Measurements from ENCODE around the gene ADAM30. TPM values are rescaled to one million over a fixed set of nuclear protein-coding genes. Genes with fewer than 3 reads are reported as not detected.

The ADAM30 gene
- total RNA-seq (2014; rRNA removed; shearing (Covaris generic)): not detected in 2 replicates

DNA sequence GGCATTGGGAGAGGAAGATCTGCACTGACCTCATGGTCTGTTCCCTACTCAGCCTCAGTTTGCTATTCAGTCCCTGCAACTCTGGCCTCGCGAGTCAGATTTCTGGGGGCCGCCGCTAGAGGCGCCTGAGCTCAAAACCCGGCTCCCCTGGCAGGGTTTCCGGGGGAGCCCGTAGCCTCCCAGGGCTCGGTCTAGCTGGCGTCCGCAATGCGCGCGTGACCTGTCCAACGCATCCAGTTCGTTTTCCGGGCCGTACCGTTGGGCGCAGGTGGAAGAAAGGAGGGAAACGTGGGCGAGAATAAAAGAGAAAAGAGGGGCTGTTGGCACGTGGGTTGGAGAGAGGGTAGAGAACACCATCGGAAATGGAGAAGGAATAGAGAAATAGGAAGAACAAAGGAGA, at the start of gene ADAM30:
ADAM30 (minus strand) TSS at position 213 of the 400 bp plus-strand sequence; CDS start at position 34, 179 bp downstream.
- Histone ChIP-seq H3K4me1 (no peaks in the 10 kb centered on the region), H3K9me3 (replicated peaks) (no peaks in the 10 kb centered on the region), H3K36me3 (no peaks in the 10 kb centered on the region), H3K4me3 (no peak within 1 kb of the TSS), H3K27me3 (no peaks in the 10 kb centered on the region), H3K27ac (no peak within 1 kb of the TSS)
- no peak for DNase-seq

DNA sequence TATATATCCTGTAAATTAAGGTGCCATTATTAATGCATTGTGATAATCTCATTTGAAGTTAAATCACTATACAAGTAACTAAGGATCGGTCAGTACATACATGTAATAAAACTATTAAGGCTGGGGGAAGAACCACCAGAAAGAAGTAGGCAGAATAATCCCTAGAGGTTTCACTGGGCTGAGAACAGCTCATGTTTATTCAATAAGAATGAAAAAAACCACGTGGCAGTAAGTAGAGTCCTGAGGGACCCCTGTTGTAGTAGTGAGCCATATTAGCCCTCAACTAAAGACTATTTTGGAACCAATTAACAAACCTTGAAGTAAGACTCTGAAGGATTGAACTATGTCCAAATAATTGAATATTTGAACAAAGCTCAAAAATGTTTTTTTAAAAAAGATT, 46.9 kb upstream of the ADAM30 start:
- Histone ChIP-seq H3K4me1 (0 out of 2 replicates have a peak, but pooled peaks cover 5% of the 10 kb centered on the region), H3K4me3 (no peak overlapping the region), H3K36me3 (peaks cover 25% of the 10 kb centered on the region), H3K27ac (no peak overlapping the region), H3K27me3 (no peaks in the 10 kb centered on the region), H3K9me3 (replicated peaks) (no peaks in the 10 kb centered on the region)
- DNase-seq: no peak

DNA sequence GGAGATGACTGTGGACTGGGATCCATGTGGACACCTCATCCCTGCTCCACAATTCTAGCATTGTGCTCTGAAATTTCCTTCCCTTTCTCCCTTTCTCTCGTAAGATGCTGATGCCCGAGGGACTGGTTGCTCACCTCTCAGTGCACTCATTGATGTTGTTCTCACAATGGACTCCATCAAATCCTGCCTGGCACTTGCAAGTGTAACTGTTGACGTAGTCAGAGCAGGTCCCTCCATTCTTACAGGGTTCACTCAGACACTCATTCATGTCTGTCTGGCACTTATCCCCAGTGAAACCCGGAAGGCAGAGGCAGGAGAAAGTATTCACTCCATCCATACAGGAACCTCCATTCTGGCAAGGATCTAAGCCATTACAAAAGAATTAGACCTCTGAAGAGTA, 45.1 kb upstream of the ADAM30 start:
- Histone ChIP-seq H3K27me3 (no peaks in the 10 kb centered on the region), H3K36me3 (peaks cover 41% of the 10 kb centered on the region), H3K9me3 (replicated peaks) (no peaks in the 10 kb centered on the region), H3K4me1 (no peaks in the 10 kb centered on the region), H3K27ac (no peak overlapping the region), H3K4me3 (no peak overlapping the region)
- DNase-seq: no peak

DNA sequence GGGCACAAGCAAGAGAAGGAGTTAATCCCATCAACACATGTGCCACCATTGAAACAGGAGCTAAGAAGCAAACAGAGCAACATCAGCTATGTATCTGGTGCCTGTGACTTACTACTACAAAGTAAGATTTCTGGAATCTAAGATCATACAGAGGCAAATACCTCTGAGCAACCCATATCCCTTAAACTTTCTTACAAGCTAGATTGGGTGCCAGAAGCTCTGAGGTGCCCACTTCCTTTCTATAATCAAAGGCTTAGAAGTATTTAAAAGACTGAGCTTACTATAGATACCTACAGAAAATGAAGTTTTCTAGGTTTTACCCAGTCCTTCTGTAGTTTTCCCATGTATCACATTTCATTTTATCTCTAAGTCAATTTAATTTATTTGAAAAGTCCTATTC, 44.4 kb upstream of the ADAM30 start:
- H3K4me1 ChIP-seq: no peaks in the 10 kb centered on the region
- no peak overlapping the region for H3K27ac ChIP-seq
- no peaks in the 10 kb centered on the region for H3K9me3 ChIP-seq (replicated peaks)
- H3K27me3 ChIP-seq: no peaks in the 10 kb centered on the region
- no peak for DNase-seq
- no peak overlapping the region for H3K4me3 ChIP-seq
- peaks cover 48% of the 10 kb centered on the region for H3K36me3 ChIP-seq

DNA sequence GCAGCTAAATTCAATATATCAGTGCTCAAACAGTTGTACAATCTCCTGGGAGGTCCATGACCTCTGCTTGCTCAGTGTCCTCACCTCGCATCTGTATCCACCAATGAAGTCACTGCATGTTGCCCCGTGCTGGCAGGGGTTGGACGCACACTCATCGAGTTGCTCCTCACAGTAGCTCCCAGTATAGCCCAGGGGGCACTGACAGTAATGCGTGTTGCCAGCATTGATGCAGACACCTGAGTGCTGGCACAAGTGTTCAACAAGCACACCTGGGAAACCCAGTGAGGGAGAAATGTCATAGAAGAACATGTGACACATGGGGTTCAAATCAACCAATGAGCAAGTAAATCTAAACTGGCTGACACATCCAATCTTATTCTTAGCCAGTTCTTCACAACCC, 40.9 kb upstream of the ADAM30 start:
- no peaks in the 10 kb centered on the region for H3K9me3 ChIP-seq (replicated peaks)

DNA sequence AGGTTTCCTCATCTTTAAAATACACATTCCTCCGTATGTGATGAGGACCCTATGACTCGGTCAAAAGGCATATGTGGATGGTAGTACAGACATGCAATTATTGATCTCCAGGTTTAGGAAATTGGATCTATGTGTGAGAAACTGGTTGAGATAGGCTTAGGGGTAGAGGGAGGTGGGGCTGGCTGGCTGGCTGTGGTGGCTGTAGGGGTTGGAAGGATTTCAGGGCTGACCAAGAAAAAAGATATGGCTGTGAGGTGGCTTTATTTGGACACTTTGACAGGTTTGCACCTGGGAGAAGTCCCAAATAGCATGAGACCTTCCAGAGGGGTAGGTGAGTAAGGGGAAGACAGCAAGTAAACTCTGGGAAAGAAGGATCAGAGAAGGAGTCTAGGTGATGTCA, 39.6 kb upstream of the ADAM30 start:
- peaks cover 82% of the 10 kb centered on the region for H3K36me3 ChIP-seq
- no peak for DNase-seq
- H3K27ac ChIP-seq: no peak overlapping the region
- no peaks in the 10 kb centered on the region for H3K4me1 ChIP-seq
- no peaks in the 10 kb centered on the region for H3K27me3 ChIP-seq
- H3K4me3 ChIP-seq: no peak overlapping the region
- H3K9me3 ChIP-seq (replicated peaks): no peaks in the 10 kb centered on the region

More for the DNA sequence above, 40.9 kb upstream of the ADAM30 start:
- Histone ChIP-seq H3K36me3 (peaks cover 74% of the 10 kb centered on the region), H3K27ac (no peak overlapping the region), H3K27me3 (no peaks in the 10 kb centered on the region), H3K4me1 (no peaks in the 10 kb centered on the region), H3K4me3 (no peak overlapping the region)
- DNase-seq: no peak

DNA sequence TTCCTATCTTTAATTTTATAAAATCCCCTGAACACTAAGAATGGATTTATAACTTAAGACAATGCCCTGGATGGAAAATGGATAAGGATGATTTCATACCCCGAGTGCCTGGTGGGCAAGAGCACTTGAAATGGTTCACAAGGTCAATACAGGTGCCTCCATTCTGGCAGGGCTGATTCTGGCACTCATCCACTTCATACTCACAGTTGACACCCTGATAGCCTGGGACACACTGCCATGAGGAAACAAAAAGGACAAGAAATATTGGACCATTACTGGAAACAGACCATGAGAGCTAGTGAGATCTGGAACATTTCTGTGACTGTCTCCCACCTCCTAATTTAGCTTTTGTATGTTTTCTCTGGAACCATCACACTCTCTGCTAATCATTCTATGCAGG, 39.1 kb upstream of the ADAM30 start:
- Histone ChIP-seq H3K36me3 (peaks cover 79% of the 10 kb centered on the region), H3K4me3 (no peak overlapping the region), H3K4me1 (no peaks in the 10 kb centered on the region), H3K27me3 (no peaks in the 10 kb centered on the region), H3K27ac (no peak overlapping the region), H3K9me3 (replicated peaks) (no peaks in the 10 kb centered on the region)
- no peak for DNase-seq

DNA sequence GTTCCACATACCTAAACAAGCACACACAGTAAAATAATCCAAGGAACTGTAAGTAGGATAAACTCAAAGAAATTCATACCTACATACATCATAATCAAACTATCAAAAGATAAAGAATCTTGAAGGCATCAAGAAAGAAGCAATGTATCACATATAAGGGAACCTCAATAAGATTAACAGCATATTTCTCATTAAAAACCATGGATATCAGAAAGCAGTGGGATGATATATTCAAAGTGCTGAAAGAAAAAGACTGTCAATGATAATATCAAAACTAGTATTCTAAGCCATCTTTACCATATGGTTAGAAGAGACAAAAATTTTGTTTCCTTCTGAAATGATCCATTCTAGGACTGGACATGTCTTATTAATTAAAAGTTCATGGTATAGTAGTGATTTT, 37.1 kb upstream of the ADAM30 start:
- H3K27ac ChIP-seq: no peak overlapping the region
- no peaks in the 10 kb centered on the region for H3K27me3 ChIP-seq
- H3K9me3 ChIP-seq (replicated peaks): no peaks in the 10 kb centered on the region
- DNase-seq: no peak
- peaks cover 77% of the 10 kb centered on the region for H3K36me3 ChIP-seq
- no peaks in the 10 kb centered on the region for H3K4me1 ChIP-seq
- H3K4me3 ChIP-seq: no peak overlapping the region

DNA sequence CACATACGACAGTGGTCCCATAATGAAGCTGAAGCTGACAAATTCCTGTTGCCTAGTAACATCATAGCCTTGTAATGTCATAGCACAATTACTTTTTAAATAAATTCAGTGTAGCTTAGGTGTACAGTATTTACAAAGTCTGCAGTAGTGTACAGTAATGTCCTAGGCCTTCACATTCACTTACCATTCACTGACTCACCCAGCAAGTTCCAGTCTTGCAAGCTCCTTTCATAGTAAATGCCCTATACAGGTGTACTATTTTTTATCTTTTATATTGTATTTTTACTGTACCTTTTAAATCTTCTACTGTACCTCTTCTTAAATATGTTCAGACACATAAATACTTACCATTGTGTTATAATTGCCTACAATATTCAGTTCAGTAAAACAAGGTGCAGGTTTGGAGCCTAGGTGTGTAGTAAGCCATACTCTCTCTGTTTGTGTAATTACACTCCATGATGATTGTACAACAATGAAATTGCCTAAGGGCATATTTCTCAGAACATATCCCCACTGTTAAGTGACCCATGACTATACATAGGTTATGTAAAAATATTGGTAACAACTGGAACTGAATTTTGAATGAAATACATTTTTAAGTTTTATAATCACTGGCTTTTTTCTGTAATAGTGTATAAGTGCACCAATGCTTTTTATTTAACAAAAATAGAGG, 33.5 kb upstream of the ADAM30 start:
- Histone ChIP-seq H3K4me3 (no peak overlapping the region), H3K4me1 (no peaks in the 10 kb centered on the region), H3K27ac (no peak overlapping the region), H3K36me3 (peaks cover 72% of the 10 kb centered on the region), H3K9me3 (replicated peaks) (no peaks in the 10 kb centered on the region), H3K27me3 (no peaks in the 10 kb centered on the region)
- no peak for DNase-seq

DNA sequence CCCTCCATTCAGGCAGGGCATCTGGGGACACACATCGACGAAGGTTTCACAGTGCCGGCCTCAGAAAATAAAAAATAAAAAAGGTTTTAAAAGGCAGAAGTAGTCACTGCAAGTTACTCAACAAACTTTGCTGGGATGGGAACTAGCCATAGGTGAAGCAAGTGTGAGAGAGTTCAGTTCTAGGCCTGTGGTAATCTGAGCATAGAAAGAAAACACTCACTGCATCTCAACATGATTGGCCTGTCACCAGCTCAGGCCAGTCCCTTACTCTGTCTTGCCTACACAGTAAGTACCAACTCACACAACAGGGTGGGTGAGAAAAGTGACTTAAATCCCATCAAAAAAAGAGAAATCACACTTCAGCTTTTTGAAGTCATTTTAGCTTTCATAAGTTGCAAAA, 30.2 kb upstream of the ADAM30 start:
- Histone ChIP-seq H3K27me3 (no peaks in the 10 kb centered on the region), H3K4me3 (no peak overlapping the region), H3K27ac (no peak overlapping the region), H3K4me1 (no peaks in the 10 kb centered on the region), H3K36me3 (peaks cover 72% of the 10 kb centered on the region), H3K9me3 (replicated peaks) (no peaks in the 10 kb centered on the region)
- DNase-seq: no peak

DNA sequence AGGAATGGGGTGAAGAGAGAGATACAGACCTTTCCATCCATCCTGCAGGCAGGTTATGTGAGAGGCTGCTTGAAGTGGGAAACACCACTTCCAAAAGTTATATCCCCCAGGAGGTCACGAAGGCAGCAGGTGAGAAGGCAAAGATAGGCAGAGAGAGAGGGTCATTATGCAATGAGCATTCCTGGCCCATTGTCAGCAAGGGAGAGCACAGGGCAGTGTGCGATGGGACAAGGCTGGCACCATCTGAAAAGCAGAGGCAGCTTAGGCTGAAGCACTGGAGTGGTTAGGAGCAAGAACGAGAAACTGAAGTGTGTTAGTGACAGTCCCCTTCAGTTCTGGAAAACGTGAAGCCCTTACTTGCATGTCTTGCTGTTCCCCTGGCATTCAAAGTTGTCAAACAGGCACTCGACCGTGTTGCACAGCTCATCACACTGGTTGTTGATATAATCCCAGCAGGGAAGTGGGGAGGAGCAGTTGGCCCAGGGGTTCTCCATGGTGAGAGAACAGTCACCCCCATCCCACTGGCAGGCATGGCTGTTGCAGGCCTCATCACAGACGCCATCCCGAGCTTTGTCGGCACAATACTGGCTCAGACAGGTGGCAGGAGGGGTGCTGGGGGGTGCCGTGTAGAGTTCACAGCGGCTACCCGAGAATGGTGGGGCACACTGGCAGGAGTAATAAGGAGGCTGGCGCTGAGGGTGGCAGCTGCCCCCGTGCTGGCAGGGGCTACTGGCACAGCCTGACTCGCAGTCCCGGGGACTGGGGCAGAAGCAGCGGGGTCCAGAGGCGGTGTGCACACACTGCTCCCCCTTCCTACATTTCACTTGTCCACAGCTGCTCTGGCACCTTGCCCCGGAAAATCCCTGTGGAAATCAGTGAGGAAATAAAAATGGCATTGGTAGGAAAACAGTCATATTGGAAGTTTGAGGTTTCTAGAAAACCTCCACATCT, 28.9 kb upstream of the ADAM30 start:
- no peaks in the 10 kb centered on the region for H3K27me3 ChIP-seq
- no peaks in the 10 kb centered on the region for H3K4me1 ChIP-seq
- no peaks in the 10 kb centered on the region for H3K9me3 ChIP-seq (replicated peaks)
- DNase-seq: no peak
- H3K4me3 ChIP-seq: no peak overlapping the region
- no peak overlapping the region for H3K27ac ChIP-seq
- peaks cover 78% of the 10 kb centered on the region for H3K36me3 ChIP-seq

DNA sequence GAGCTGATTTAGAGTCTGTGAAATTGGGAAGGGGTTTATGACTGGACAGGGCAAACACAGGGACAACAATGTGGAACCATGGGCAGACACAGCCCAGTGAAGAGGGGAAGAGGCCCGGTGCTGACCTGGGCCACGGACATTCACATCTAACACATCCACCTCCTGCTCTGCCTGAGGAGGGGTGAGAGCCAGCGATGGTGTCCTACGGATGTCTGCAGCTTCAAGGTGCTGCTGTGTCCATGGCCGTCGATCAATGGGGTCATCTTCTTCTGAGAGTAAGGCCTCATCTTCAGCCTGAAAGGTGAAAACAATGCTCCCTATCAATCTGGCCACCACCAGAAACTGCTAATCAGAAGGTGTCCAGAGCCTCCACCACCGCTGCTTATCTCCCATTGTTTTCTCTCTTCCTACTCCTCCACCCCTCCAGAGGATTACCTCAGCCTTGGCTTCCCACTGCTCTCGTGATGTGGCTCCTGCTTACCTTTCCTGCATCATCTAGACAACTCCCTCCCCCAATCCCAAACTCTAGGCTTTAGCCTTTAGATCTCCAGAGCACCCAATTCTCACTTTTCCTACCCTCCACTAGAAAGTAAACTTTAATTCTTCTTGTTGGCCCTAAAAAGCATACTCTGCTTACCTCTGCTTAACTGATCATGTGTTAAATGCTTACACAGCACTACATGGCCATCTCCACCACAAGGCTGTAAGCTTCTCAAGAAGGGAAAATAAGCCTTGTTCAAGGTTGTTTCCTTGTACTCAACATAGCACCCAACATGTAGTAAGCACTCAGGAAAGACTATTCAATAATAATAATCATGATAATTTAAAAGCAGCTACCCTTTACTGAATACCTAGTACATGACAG, 24.0 kb upstream of the ADAM30 start:
- peaks cover 87% of the 10 kb centered on the region for H3K36me3 ChIP-seq
- no peak for DNase-seq
- no peak overlapping the region for H3K4me3 ChIP-seq
- no peaks in the 10 kb centered on the region for H3K27me3 ChIP-seq
- no peaks in the 10 kb centered on the region for H3K9me3 ChIP-seq (replicated peaks)
- H3K27ac ChIP-seq: no peak overlapping the region
- H3K4me1 ChIP-seq: no peaks in the 10 kb centered on the region

DNA sequence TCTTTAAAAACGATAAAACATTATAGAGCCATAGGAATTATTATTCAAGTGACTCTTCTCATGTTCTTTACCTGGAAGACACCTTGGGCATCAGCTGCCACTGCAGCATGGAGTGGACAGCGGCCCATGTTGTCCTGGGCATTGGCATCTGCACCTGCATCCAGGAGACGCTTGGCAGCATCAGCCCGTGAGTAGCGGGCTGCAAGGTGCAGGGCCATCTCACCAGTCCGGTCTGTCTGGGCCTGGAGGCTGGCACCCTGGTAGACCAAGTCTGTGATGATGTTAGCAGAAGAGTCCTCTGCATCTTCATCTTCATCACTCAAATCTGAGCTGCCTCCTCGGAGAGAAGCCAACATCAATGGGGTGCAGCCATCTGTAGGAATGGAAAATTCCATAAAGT, 22.9 kb upstream of the ADAM30 start:
- no peak for DNase-seq
- Histone ChIP-seq H3K27ac (no peak overlapping the region), H3K27me3 (no peaks in the 10 kb centered on the region), H3K4me3 (no peak overlapping the region), H3K9me3 (replicated peaks) (no peaks in the 10 kb centered on the region), H3K4me1 (no peaks in the 10 kb centered on the region), H3K36me3 (peaks cover 87% of the 10 kb centered on the region)

DNA sequence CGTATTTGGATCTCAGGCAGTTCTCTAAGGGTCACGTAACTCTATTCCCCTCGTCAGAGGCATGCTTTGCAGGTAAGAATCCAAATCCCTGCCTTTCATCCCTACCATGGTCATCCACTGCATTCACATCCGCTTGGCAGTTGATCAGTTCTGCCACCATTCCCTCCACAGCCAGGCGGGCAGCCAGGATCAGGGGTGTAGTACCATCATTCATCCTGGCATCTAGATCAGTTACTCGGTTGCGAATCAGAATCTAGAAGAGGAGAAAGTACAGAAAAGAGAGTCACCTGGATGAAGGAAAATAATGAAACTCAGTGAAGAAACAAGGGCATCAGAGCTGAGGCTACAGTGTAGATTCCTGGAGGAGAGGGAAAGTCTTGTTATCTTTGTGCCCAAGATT, 22.0 kb upstream of the ADAM30 start:
- Histone ChIP-seq H3K27me3 (no peaks in the 10 kb centered on the region), H3K36me3 (peaks cover 87% of the 10 kb centered on the region), H3K9me3 (replicated peaks) (no peaks in the 10 kb centered on the region), H3K4me3 (no peak overlapping the region), H3K4me1 (no peaks in the 10 kb centered on the region), H3K27ac (no peak overlapping the region)
- DNase-seq: no peak

Measured in SJCRH30 (cell line).